IMR-90 (cell line): ENCODE measurements around the gene NT5M. TPM values are rescaled to one million over a fixed set of nuclear protein-coding genes. Genes with fewer than 3 reads are reported as not detected.

Source experiments
- ATAC-seq: fragments of 200-7000 bp; cut with Tn5 transposase; 2 replicates; pipeline ENCODE4 v1.9.1; 2020; ENCODE audit warnings: low read depth, mild to moderate bottlenecking, moderate library complexity
- BruUV-seq: library from RNA; stranded (reverse); fragments of 400-500 nt; replicated peaks from 2 replicates; lab custom pipeline; 2021; lab: Mats Ljungman, UMichigan
- CTCF ChIA-PET: fragments of 300-600 bp; formaldehyde crosslinking; extraction: SDS; loops from one replicate; lab custom pipeline; 2021; ENCODE audit warnings: antibody characterized with exemption; lab: Yijun Ruan, JAX
- POLR2A ChIA-PET: fragments of 300-600 bp; sonication (Branson Sonifier 250); formaldehyde crosslinking; loops from one replicate; lab custom pipeline; 2022; ENCODE audit warnings: antibody characterized with exemption; ENCODE audit not compliant: unreplicated experiment; lab: Charles Lee
- DNase-seq: peaks from one replicate; pipeline ENCODE4 v3.0.0; 2013
- H2AFZ ChIP-seq: replicated peaks from 2 replicates; pipeline ENCODE3; 2013; ENCODE audit warnings: low read length, mild to moderate bottlenecking; ENCODE audit not compliant: poor library complexity
- H2AK5ac ChIP-seq: 2 replicates; pipeline ENCODE4 v1.6.1; 2013; ENCODE audit warnings: low read depth, low read length, inconsistent platforms
- H2AK9ac ChIP-seq: replicated peaks from 2 replicates; pipeline ENCODE3; 2013; ENCODE audit warnings: mild to moderate bottlenecking, low read depth, low read length, moderate library complexity; ENCODE audit not compliant: poor library complexity
- H2BK120ac ChIP-seq: 2 replicates; pipeline ENCODE4 v1.6.1; 2013; ENCODE audit warnings: low read depth, low read length, inconsistent platforms
- H2BK15ac ChIP-seq: 3 replicates; pipeline ENCODE4 v1.6.1; 2013; ENCODE audit warnings: low read depth, low read length, inconsistent platforms
- H2BK20ac ChIP-seq: 2 replicates; pipeline ENCODE4 v1.6.1; 2013; ENCODE audit warnings: low read depth, mild to moderate bottlenecking, inconsistent platforms, low read length, moderate library complexity
- H2BK5ac ChIP-seq: 2 replicates; pipeline ENCODE4 v1.6.1; 2013; ENCODE audit warnings: mild to moderate bottlenecking, low read depth, low read length, inconsistent platforms; ENCODE audit not compliant: poor library complexity, severe bottlenecking
- H3K14ac ChIP-seq: replicated peaks from 2 replicates; pipeline ENCODE4 v1.6.1; 2013; ENCODE audit warnings: low read depth, low read length, inconsistent platforms
- H3K18ac ChIP-seq: 2 replicates; pipeline ENCODE4 v1.6.1; 2013; ENCODE audit warnings: low read depth, low read length, control low read depth
- H3K23ac ChIP-seq: 2 replicates; pipeline ENCODE4 v1.6.1; 2013; ENCODE audit warnings: low read depth, low read length, inconsistent platforms
- H3K27ac ChIP-seq: 2 replicates; pipeline ENCODE4 v1.5.1; 2013; ENCODE audit warnings: mild to moderate bottlenecking, control low read depth, low read length; ENCODE audit not compliant: insufficient read depth
- H3K27me3 ChIP-seq: 2 replicates; pipeline ENCODE4 v1.6.1; 2013; ENCODE audit warnings: low read length; ENCODE audit not compliant: control insufficient read depth, insufficient read depth
- H3K36me3 ChIP-seq: 2 replicates; pipeline ENCODE4 v1.6.1; 2013; ENCODE audit warnings: low read length, mixed read lengths; ENCODE audit not compliant: control insufficient read depth, insufficient read depth
- H3K4ac ChIP-seq: 2 replicates; pipeline ENCODE4 v1.6.1; 2013; ENCODE audit warnings: low read depth, low read length, inconsistent platforms
- H3K4me1 ChIP-seq: 2 replicates; pipeline ENCODE4 v1.6.1; 2013; ENCODE audit warnings: low read length, mixed read lengths; ENCODE audit not compliant: control insufficient read depth, insufficient read depth
- H3K4me2 ChIP-seq: 2 replicates; pipeline ENCODE4 v1.6.1; 2013; ENCODE audit warnings: low read depth, mild to moderate bottlenecking, control low read depth, low read length, moderate library complexity
- H3K4me3 ChIP-seq: 2 replicates; pipeline ENCODE4 v1.5.1; 2013; ENCODE audit warnings: low read depth, mild to moderate bottlenecking, control low read depth, low read length, moderate library complexity; ENCODE audit not compliant: insufficient read depth
- H3K56ac ChIP-seq: 2 replicates; pipeline ENCODE4 v1.6.1; 2013; ENCODE audit warnings: low read length, inconsistent platforms; ENCODE audit not compliant: insufficient read depth; ENCODE audit errors: extremely low read depth
- H3K79me1 ChIP-seq, 2 experiments: 2 replicates each; pipeline ENCODE4 v1.6.1; 2013; ENCODE audit warnings: low read length in 2 of 2, inconsistent platforms in 1 of 2, low read depth in 1 of 2
- H3K9ac ChIP-seq: 2 replicates; pipeline ENCODE4 v1.6.1; 2013; ENCODE audit warnings: low read depth, low read length, control low read depth
- H3K9me1 ChIP-seq: 2 replicates; pipeline ENCODE4 v1.6.1; 2013; ENCODE audit warnings: low read length, inconsistent platforms; ENCODE audit not compliant: insufficient read depth
- H3K9me3 ChIP-seq: 2 replicates; pipeline ENCODE4 v1.6.1; 2013; ENCODE audit warnings: low read length; ENCODE audit not compliant: control insufficient read depth, insufficient read depth
- H4K20me1 ChIP-seq: 2 replicates; pipeline ENCODE4 v1.6.1; 2013; ENCODE audit warnings: low read length, inconsistent platforms; ENCODE audit not compliant: insufficient read depth
- H4K5ac ChIP-seq: 2 replicates; pipeline ENCODE4 v1.6.1; 2013; ENCODE audit warnings: mild to moderate bottlenecking, low read depth, low read length, control low read depth
- H4K8ac ChIP-seq, 2 experiments: 2 replicates each; pipeline ENCODE4 v1.6.1; 2013; ENCODE audit warnings: low read depth in 2 of 2, low read length in 2 of 2, control low read depth in 1 of 2, inconsistent platforms in 1 of 2
- H4K91ac ChIP-seq: 2 replicates; pipeline ENCODE4 v1.6.1; 2013; ENCODE audit warnings: low read depth, low read length, inconsistent platforms; ENCODE audit not compliant: insufficient read depth
- BHLHE40 ChIP-seq: fragments of 150-350 bp; IDR thresholded peaks from 2 replicates; pipeline ENCODE4 v1.6.1; 2016; ENCODE audit warnings: mild to moderate bottlenecking, low read depth, low read length
- CEBPB ChIP-seq: IDR thresholded peaks from 2 replicates; pipeline ENCODE4 v1.6.1; 2012; ENCODE audit warnings: low read depth, low read length, improper control_type of control experiment
- ELK1 ChIP-seq: fragments of 150-350 bp; IDR thresholded peaks from 2 replicates; pipeline ENCODE4 v1.6.1; 2016; ENCODE audit warnings: low read depth, mild to moderate bottlenecking, low read length, moderate library complexity, borderline replicate concordance
- FOS ChIP-seq: fragments of 150-350 bp; IDR thresholded peaks from 2 replicates; pipeline ENCODE4 v1.6.1; 2016; ENCODE audit warnings: low read depth, low read length
- MAZ ChIP-seq: IDR thresholded peaks from 2 replicates; pipeline ENCODE4 v1.6.1; 2012; ENCODE audit warnings: low read depth, mild to moderate bottlenecking, low read length, improper control_type of control experiment, moderate library complexity, borderline replicate concordance
- MXI1 ChIP-seq: IDR thresholded peaks from 2 replicates; pipeline ENCODE4 v1.6.1; 2012; ENCODE audit warnings: low read depth, mild to moderate bottlenecking, low read length, moderate library complexity, borderline replicate concordance
- NFE2L2 ChIP-seq: fragments of 150-350 bp; IDR thresholded peaks from 2 replicates; pipeline ENCODE4 v1.6.1; 2016; ENCODE audit warnings: low read depth, mild to moderate bottlenecking, low read length
- POLR2A ChIP-seq: IDR thresholded peaks from 2 replicates; pipeline ENCODE4 v1.6.1; 2012; ENCODE audit warnings: mild to moderate bottlenecking, low read depth, low read length
- RAD21 ChIP-seq: IDR thresholded peaks from 2 replicates; pipeline ENCODE4 v1.6.1; 2012; ENCODE audit warnings: low read length, improper control_type of control experiment
- RFX5 ChIP-seq: IDR thresholded peaks from 2 replicates; pipeline ENCODE4 v1.8.0; 2012; ENCODE audit warnings: low read depth, mild to moderate bottlenecking, low read length, moderate library complexity
- SMC3 ChIP-seq: fragments of 150-350 bp; IDR thresholded peaks from 2 replicates; pipeline ENCODE4 v1.6.1; 2016; ENCODE audit warnings: low read depth, mild to moderate bottlenecking, antibody characterized with exemption, low read length, moderate library complexity
- WGBS, 2 experiments: methylation state at CpG; one replicate each; pipeline versions ENCODE4 v1.1.5 to v1.1.7; 2013; ENCODE audit warnings: missing lambda C conversion rate in 2 of 2; ENCODE audit not compliant: insufficient read length in 1 of 2; ENCODE audit errors: extremely low coverage in 2 of 2; 5-methylcytosine and 5-hydroxymethylcytosine counted together
- dilution Hi-C: fragments of 300-500 bp; cut with HindIII; formaldehyde crosslinking; loops from one replicate; pipeline ENCODE4 v1.14.3; 2018; ENCODE audit warnings: low sequenced_read_pairs; ENCODE audit not compliant: unreplicated experiment
- in situ Hi-C: fragments of 300-500 bp; cut with MboI; formaldehyde crosslinking; loops from 3 replicates; pipeline ENCODE4 v1.14.3; 2019; ENCODE audit warnings: low sequenced_read_pairs, inconsistent platforms, mixed read lengths
- intact Hi-C: fragments of 100-400 bp; cut with micrococcal nuclease; formaldehyde crosslinking; loops from 2 replicates; pipeline ENCODE4 v1.10.0; 2022
- polyA plus RNA-seq, 3 experiments: library from polyadenylated mRNA; depleted of rRNA; stranded (reverse); fragments of >200 nt; gene quantifications; 2 replicates each; pipeline ENCODE4 v1.2.3, GENCODE V29; 2012; ENCODE audit warnings: low replicate concordance in 1 of 3
- total RNA-seq: library from RNA; depleted of rRNA; stranded (reverse); fragments of >200 nt; gene quantifications from 2 replicates; pipeline ENCODE4 v1.2.3, GENCODE V29; 2012

NT5M gene
- total and polyA plus RNA-seq, 2 of the 4 experiments (the other 2 are of a cell fraction), result 0.18 to 0.32 TPM

- TF ChIP-seq BHLHE40 (peak; percentile 63), ELK1 (no peak)
Observed at GRCh38 chr17:17280613-17281549, 22.3 kb upstream of the NT5M start, which contains the start of gene COPS3 (continued).

GRCh38 chr17:17285951-17286350 is 17.2 kb upstream of the NT5M start:
- BruUV-seq, result no TSS peak
- in situ Hi-C loops, result no loop called here
- no peaks in the 10 kb centered on the region for H3K36me3 ChIP-seq

More at GRCh38 chr17:17285951-17286350, 17.2 kb upstream of the NT5M start:
- Histone ChIP-seq H2BK15ac (no peak overlapping the region), H3K27me3 (peaks cover 8% of the 10 kb centered on the region), H2BK120ac (no peak overlapping the region), H3K4ac (no peak overlapping the region), H3K4me3 (no peak overlapping the region), H3K14ac (no peak overlapping the region), H3K9me1 (peaks cover 3% of the 10 kb centered on the region), H3K23ac (no peak overlapping the region), H2BK20ac (no peak overlapping the region), H3K79me1 (peaks cover 0 to 4% of the 10 kb centered on the region in 2 experiments; a peak in 1 of 4 replicates), H3K4me2 (no peak overlapping the region), H3K9ac (no peak overlapping the region), H3K56ac (no peak overlapping the region), H4K5ac (no peak overlapping the region), H4K20me1 (no peaks in the 10 kb centered on the region), H4K91ac (no peak overlapping the region), H3K18ac (no peak overlapping the region), H3K9me3 (no peaks in the 10 kb centered on the region), H2AK9ac (no peak overlapping the region), H2BK5ac (no peak overlapping the region), H4K8ac (no peak overlapping the region), H3K4me1 (peaks cover 2% of the 10 kb centered on the region; the same call in 1 of the 2 replicates), H3K27ac (no peak overlapping the region), H2AFZ (no peak overlapping the region), H2AK5ac (no peak overlapping the region)
- CTCF ChIA-PET, result no interaction called here
- intact Hi-C loops (no loop called here), dilution Hi-C loops (no loop called here)
- no peak for TF ChIP-seq MXI1
- TF ChIP-seq BHLHE40, result no peak
- TF ChIP-seq CEBPB, result no peak
- TF ChIP-seq MAZ, result no peak
- TF ChIP-seq RFX5, result no peak
- no peak for TF ChIP-seq POLR2A
- TF ChIP-seq NFE2L2, result no peak
- no peak for TF ChIP-seq ELK1
- no peak for TF ChIP-seq RAD21
- no peak for TF ChIP-seq FOS
- TF ChIP-seq SMC3, result no peak
- POLR2A ChIA-PET, result no interaction called here
- no peak for ATAC-seq
- WGBS, 2 experiments, result 64% methylated on average over 1 of the region's 5 CpGs; no CpG with 5 or more reads in 1 of the 2 experiments
- no peak for DNase-seq
